Right lung (tissue), 5 donors: Measurements from ENCODE around the gene PDLIM5. TPM values are rescaled to one million over a fixed set of nuclear protein-coding genes. Genes with fewer than 3 reads are reported as not detected.
"Not testable (repeated sequence)": the region's sequence is repeated elsewhere in the genome, so short reads cannot be mapped to it uniquely, and the experiment has no call there.

Experiments
- DNase-seq, 2 donors: peaks; one replicate each; pipeline ENCODE4 v3.0.0-alpha.2; 2013
- polyA plus RNA-seq, 5 donors: library from polyadenylated mRNA; unstranded; fragments of 120-200 nt; gene quantifications; one replicate each; pipeline versions ENCODE4 v1.2.1 to v1.2.3, GENCODE V29; 2013; ENCODE audit warnings: inconsistent platforms in 1 of 5, low replicate concordance in 1 of 5; ENCODE audit not compliant: insufficient read length in 5 of 5, insufficient read depth in 1 of 5

PDLIM5 gene
- polyA plus RNA-seq, 5 donors: 19.1 to 21.9 (median 19.3) TPM

DNA sequence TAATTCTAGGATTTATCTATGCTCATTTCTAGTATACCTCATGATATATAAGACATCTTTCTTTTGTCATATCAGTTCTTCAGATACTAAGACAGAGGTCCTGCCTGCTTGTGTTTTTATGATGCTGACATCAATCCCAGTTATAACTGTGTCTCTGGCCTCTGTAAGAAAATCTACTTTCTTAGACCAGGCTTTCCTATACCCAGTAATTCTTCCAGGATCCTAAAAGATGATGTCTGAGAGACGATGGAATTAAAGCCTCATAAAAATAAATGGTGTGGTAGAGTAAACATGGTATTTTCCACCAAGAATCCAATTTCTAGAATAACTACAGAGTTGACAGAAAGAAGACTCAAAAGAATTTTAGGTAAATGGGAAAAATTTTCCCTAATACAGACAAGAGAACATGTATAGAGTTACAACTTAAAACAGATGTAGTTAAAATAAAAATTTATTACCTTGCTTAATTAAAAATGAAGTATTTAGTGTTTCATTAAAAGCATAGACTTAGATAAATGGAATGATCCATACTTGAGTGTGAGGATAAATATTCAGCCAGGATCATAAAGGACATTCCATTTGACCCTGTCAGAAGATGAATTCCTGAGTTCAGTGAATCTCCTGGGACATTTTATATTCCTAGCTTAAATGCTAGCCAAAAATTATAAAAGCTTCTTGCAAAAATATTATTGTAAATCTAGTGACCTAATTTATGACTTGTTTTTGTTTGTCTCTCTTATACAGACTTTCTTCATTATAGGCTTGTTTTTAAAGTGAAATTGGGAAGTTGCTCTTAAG lies 137.4 kb downstream of the PDLIM5 start:
- DNase-seq: no peak

DNA sequence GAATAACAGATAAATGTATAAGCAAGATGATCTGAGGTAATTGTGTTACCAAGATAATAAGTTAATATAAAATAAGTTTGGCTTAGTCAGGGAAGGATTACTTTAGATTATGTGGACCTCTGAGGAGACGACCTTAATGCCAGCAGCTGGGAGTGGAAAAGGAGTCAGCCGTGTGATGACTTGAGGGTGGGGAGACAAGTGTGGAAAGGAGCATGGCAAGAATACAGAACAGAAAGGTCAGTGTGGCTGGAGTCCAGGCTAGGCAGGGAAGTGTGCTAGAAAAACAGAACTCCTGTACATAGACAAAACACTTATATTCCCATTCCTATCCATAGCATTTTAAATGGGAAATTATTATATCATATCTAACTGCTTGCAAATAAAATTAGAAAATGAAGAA lies 138.8 kb downstream of the PDLIM5 start:
- no peak for DNase-seq

DNA sequence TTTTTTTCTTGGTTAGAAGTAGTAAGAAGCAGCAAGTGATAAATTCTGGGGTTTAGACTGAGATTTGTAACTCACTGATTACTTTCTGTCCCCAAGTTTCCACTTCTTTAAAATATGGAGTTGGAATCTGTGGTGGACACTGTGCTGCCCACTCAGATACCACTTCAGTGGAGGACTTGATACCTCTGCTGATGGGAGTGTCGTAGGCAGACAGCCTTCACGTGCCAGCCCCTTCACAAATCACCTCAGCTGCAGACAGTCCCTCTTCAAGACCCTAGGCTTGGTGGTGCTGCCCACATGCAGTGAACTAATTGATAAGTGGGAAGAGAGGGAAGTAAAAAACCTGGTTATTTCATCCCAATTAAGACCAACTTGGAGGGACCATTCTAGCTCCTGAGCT lies 139.5 kb downstream of the PDLIM5 start:
- DNase-seq: no peak

DNA sequence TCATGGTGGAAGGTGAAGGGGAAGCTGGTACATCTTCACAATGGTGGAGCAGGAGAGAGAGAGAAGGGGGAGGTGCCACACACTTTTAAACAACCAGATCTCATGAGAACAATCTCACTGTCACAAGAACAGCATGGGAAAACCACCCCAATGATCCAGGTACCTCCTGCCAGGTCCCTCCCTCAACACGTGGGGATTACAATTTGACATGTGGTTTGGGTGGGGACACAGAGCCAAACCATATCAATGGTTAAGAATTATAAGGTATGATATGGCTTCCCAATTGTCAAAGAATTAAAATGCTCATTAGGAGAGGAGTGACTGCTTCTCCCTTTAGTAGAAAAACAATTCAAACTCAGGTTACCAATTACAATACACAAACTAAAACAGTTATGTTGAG lies 143.3 kb downstream of the PDLIM5 start:
- no peak for DNase-seq

DNA sequence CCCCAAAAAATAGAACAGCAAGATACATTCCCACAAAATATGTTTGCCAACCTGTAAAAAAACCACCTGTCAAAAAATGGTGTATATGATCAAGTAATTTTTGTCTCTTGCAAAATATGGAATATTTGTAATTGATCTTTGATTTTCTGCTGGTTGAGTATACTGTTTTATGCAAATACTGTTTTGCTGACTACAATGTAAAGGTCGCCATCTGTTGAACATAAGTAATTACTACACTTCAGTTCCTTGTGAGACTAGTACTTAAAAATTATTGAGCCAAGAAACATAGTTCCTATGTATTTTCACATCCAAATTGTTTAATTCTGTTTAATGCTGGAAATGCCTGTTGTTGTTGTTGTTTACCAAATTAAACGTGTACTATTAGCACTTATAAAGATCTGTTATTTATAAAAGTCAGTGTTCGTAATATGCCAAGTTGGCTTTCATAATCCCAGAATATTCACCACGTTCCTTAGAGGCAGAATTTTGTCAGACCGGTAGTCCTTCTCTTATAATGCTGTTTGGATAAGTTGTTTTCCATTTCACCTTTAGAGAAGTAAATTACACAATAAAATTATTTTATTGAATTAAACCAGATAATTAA lies 144.2 kb downstream of the PDLIM5 start:
- DNase-seq: peak; percentile 24 to 35

DNA sequence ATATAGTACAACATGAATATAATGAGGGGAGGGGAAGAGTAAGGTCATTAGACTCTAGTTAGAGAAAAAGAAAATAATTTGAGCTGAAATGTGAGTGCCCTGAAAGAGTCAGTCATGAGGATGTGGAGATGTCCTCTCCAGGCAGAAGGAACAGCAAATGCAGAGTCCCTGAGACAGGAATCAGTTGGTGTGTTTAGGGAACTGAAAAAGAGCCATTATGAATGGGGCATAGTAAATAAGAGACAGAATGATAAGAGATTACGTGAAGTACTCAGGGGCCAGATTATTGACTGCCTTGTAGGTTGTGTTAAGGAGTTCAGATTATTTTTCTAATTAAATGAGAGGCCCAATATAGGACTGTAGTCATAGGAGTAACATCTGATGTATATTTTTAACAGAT lies 147.0 kb downstream of the PDLIM5 start:
- DNase-seq: no peak

DNA sequence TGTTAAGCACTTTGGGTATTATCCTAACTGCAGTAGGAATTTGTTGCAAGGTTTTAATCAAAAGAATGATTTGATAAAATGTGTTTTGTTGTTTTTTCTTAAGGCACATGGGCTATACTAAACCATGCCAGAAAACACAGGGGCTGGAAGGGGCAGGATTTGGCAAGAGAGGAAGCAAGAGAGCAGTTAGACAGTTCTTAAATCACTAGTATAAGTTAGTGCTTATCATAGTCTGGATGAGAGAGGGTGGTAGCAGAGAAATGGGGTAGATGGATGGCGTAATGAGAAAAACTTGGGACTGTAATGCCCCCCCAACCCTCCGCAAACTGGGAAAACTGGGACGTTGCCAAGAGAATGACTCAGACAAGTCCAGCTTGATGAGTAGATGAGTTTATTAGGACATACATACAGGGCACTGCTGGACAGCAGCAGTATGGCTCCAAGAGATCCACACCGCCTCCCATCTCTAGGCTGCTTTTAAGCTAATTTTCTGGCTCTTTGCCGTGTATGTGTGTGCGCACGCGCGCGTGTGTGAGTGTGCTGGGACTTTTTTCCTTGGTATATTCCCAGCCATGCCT lies 151.5 kb downstream of the PDLIM5 start:
- peak; percentile 47 to 65 for DNase-seq

DNA sequence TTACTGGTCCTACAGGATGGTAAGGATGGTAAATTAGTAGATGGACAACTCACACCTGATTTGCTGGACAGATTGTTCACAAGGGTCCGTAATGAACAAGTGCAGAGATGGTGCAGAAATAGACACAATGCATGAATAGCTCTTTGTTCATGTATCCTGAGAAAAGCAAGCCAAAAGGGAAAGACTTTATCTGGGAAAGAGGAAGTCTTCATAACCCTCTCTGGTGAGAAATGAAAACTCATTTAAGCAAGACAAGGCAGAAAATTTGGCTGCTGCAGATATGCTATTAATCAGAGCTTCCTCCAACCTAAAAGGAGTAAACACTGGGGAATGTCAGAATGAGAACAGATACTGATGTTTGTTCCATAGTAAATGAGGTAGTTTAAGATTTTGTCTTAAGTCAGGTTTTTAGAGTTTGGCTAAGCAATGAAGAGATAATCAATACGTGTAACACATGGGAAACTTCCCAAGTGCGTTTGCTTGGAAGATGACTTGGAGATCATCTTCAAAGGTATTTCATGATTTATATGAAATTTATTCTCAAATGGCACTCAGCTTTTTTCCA lies 153.6 kb downstream of the PDLIM5 start:
- no peak for DNase-seq

DNA sequence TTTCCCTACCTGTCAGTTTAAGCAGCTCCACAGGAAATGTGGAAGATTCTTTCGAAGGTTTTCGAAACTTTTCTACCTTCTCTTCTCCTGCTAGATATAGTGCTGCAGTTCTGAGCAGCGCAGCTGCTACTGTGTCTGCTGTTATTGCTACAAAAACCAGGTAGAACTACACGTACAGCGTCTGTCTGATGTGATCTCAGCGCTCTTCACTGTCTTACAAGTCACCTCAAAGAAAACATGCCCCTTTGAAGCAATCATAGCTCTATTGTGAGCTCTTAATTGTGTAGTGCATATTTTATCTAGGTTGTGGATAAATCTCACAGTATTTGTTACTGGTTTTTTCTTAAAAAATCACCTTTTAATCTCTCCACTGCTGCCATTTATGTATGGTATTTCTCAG lies 158.4 kb downstream of the PDLIM5 start:
- no peak for DNase-seq

DNA sequence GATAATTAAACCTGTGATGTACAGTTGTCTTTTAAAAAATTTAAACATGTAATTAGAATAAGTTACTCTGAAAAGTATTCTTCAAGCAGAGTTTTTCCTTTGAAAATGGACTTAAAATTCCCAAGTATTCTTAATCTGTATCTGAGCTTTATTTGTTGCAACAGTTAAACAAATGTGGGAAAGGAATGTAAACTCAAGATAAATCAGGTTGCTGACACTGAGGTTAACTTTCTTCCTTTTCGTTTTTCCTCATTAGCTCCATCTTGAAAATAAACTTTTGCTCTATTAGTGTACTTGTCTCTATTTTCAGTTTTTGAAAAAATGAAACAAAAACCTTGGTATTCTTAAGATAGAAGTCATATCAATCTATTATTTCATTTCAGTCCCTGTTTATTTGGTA lies 161.5 kb downstream of the PDLIM5 start:
- no peak for DNase-seq

DNA sequence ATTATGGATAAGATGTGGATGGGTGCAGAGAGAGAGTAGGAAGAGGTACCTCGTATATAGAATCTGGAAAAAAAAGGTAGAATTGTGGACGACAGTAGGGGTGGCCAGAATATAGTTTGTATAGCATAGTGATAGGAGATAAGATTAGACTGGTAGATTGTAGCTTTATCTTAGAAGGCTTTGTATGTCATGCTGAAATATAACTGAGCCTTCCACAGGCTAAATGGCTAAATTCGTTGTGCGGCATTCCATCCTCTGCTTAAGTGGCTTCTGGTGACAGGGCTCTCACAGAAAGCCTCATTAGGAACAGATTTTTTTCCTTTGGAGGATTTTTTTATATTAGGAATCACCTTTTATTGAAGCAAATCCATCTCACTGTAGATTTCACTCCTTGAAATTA lies 163.7 kb downstream of the PDLIM5 start:
- DNase-seq: no peak

DNA sequence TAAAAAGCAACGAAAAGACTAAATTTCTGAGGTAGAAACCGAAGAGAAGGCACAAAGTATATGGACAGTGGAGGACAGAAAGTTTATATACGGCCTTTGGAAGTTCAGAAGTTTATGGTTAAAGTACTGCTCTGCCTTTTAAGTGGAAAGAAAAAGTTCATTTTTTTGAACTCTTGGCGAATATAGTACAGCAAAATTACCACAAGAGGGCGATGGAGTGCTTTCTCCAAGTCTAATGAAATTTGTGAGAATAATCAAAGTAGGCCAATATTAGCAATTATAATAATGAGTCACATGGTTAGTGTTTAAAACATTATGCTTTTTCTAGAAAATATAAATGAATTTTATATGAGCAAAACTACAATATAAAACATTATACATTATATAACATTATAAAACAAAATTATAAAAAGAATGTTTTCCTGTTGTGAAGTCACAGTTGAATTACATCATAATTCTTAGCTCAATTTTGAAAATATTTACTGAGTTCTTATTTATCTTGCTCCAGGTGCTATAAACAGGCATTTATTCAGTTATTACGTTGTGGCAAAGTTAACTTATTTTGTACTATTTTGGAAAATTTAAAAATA lies 169.8 kb downstream of the PDLIM5 start:
- peak; percentile 12 to 17 for DNase-seq

DNA sequence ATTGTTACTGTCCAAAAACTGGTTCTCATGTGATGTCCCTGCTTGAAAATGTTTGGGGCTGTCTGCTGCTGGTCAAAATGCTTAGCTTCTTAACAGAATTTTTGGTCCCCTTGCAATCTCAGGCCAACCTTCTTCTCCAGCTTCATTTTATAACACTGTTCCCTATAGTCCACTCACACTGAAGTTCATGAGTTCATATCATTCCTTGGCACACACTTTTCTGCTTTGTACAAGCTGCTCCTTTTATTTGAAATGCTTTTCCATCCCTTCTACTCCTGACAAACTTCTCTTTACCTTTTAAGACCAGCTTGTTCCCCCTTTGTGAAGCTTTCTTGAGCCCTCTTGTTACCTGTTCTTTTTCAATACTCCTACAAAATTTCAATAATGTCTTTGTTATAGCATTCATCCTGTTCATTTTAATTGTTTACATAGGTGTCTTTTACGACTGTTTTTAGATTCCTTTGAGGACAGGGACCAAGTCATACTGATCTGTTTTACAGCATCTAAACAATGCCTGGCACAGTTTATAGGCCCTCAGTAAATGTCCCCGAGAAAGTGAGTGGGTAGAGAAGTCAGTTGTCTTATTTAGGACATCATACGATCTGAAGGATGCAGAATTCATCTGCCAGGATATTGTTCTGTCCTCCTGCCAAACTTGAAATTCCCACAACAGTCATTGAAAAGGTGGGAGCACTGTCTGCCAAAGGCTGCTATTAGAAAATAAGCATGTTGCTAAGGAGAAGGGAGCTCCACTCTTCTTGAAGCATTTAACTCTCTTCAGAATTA lies 171.6 kb downstream of the PDLIM5 start:
- no peak for DNase-seq

DNA sequence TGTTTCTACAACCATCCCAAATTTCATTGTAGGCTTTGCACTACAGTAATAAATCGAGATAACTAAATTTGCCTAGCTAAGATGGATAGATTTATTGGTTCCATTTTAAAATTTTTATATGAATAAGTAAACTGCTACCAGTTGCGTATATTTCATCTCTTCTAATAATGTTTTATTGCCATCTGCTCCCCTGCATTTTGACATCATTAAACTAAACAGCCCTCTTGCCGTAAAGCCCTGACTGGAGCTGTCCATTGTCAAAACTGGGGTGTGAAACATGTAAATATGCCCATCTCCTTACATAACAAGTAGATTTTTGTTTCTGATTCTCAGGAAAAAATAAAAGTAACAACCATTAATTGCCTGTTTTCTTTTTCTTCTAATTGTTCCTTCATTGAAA lies 175.2 kb downstream of the PDLIM5 start:
- DNase-seq: no peak

DNA sequence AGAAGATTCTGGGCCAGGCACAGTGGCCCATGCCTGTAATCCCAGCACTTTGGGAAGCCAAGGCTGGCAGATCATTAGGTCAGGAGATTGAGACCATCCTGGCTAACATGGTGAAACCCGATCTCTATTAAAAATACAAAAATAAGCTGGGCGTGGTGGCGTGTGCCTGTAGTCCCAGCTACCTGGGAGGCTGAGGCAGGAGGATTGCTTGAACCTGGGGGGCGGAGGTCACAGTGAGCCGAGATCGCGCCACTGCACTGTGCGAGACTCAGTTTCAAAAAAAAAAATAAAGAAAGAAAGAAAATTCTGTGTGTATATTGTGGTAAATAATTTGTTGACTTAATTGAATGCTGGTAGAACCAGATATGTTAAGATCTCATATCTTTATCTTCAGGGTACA lies 177.3 kb downstream of the PDLIM5 start:
- DNase-seq: not testable (repeated sequence)

DNA sequence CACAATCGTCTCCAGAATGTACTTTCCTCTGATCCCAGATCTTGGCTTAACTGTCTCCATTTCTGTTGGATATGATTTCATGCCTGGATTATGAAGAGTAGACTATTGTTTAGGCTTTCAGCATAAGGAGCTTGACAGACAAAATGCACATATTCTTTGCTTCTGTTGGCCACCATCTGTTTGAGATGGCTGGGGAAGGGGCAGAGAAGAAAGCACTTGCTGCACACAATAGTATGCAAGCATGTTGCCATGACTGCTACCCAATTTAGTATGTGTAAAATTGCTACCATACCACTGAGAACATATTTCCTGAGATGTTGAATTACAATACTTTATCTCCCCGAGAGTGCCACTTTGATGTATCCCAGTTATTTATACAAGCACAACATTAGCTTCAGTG lies 178.1 kb downstream of the PDLIM5 start:
- DNase-seq: no peak

DNA sequence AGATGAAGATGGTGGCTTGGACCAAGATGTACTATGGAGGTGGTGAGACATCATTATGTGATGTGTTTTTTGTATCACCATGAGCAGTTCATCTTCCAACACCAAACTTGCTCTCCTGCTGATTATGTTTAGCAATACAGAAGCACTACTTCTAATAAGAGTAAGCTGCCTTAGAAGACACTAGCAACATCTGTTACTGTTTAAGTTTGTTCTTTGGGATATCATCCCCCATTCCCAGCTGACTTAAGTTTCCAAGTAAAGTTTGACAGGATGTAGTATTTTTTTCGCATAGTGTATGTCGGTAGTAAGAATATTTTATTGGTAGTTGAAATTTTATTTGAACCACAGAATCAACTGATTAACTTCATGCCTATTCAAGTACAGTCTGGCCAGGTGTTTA lies 182.5 kb downstream of the PDLIM5 start:
- no peak for DNase-seq

DNA sequence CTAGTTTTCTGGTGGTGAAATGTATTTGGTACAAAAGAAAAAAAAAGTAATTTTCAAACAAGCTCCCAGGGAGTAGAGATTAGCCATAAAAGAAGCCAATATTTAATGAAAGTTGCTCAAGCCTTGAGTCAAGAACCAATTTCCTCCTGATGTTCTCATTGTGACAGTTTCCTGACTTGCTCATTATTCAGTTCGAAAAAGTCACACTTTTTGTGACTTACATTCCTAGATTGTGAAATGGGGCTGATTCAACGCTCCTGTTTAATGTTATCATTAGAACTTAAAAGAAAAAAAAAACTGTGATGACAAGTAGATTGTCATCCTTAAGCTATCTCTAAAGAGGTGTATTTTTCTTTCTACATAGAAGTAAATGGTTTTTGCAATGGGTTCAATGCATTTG lies 183.4 kb downstream of the PDLIM5 start:
- no peak for DNase-seq

DNA sequence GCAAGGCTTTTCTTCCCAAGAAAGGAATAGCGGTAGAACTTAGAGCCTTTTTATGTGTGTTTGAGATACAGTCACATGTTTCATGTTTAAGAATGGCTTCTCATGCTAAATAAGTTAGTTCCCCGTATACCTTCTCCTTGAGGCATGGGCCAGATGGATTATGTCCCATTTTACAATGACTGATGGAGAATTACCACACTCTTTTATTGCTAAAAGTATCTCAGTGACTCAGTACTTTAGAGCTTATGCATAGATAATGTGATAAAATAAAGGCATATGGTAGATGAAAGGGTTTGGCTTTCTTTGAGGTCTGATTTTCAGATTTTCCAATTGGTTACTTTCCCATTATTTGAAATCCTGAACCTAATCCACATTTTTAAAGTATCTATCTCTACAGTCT lies 184.3 kb downstream of the PDLIM5 start:
- no peak for DNase-seq

DNA sequence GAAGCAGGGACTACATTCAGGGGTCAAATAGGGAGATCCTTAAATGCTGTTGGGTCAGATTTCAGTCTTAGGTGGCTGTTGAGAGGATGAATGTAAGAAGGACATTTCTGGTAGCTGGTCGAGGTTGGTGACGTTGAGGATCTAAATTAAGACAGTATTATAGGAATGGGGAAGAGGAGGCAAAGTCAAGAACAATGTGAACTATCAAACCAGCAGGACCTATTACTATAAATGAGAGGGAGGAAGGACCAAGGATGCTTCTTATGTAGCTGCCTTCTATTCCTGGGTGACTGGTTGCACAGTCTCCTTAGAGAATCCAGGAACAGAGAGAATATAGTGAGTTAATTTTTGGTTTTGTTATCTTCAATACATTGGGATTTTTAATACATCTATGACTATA lies 187.6 kb downstream of the PDLIM5 start:
- DNase-seq: no peak

DNA sequence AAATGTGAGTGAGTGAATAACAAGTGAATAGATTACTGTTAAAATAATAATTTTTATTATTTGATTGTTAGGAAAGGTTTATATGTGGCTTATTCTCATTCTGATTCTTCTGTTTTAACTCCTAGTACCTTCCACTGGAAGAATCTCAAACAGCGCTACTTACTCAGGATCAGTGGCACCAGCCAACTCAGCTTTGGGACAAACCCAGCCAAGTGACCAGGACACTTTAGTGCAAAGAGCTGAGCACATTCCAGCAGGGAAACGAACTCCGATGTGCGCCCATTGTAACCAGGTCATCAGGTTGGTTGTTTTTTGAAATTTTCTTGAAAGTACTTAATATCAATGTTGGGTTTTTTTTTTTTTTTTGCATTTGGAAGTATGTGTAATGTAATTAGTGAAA lies 188.4 kb downstream of the PDLIM5 start:
- DNase-seq: no peak
